SW480 (cell line): Measurements from ENCODE around the gene CCDC74A.
"Not testable (repeated sequence)": the region's sequence is repeated elsewhere in the genome, so short reads cannot be mapped to it uniquely, and the experiment has no call there.

ENCODE experiments used
- DNase-seq: peaks from one replicate; pipeline ENCODE4 v3.0.0-alpha.2; 2016; ENCODE audit warnings: low spot score

Gene CCDC74A

GRCh38 chr2:131527131-131528001, at the start of gene CCDC74A:
Gene CCDC74A (plus strand): TSS chr2:131527888. CDS start chr2:131527971, 83 bp downstream.
- DNase-seq = peak; percentile 33

- not testable (repeated sequence) for DNase-seq
Observed at GRCh38 chr2:131478074-131478849, 49.4 kb upstream of the CCDC74A start.

- not testable (repeated sequence) for DNase-seq
Observed at GRCh38 chr2:131478850-131479461, 48.7 kb upstream of the CCDC74A start.

- DNase-seq = not testable (repeated sequence)
Observed at GRCh38 chr2:131480351-131480750, 47.3 kb upstream of the CCDC74A start.

GRCh38 chr2:131482506-131483155, 45.1 kb upstream of the CCDC74A start:
- not testable (repeated sequence) for DNase-seq

- not testable (repeated sequence) for DNase-seq
Observed at GRCh38 chr2:131483981-131484820, 43.5 kb upstream of the CCDC74A start.

- not testable (repeated sequence) for DNase-seq
Observed at GRCh38 chr2:131484906-131485460, 42.7 kb upstream of the CCDC74A start.

GRCh38 chr2:131486201-131486902, 41.3 kb upstream of the CCDC74A start:
- DNase-seq = not testable (repeated sequence)

GRCh38 chr2:131488306-131489205, 39.1 kb upstream of the CCDC74A start:
- no peak for DNase-seq

- DNase-seq = not testable (repeated sequence)
Observed at GRCh38 chr2:131490616-131491468, 36.8 kb upstream of the CCDC74A start.

GRCh38 chr2:131491469-131491836, 36.2 kb upstream of the CCDC74A start:
- DNase-seq = not testable (repeated sequence)

- not testable (repeated sequence) for DNase-seq
Observed at GRCh38 chr2:131492015-131492417, 35.7 kb upstream of the CCDC74A start, which contains the start of gene MZT2A. Gene MZT2A (minus strand): TSS chr2:131492397. CDS start chr2:131492376, 21 bp downstream.

- peak; percentile 95 for DNase-seq
Observed at GRCh38 chr2:131492418-131493198, 35.1 kb upstream of the CCDC74A start.

GRCh38 chr2:131493199-131493968, 34.3 kb upstream of the CCDC74A start:
- DNase-seq = peak; percentile 7

- DNase-seq = not testable (repeated sequence)
Observed at GRCh38 chr2:131495506-131495905, 32.2 kb upstream of the CCDC74A start.

GRCh38 chr2:131498321-131498973, 29.2 kb upstream of the CCDC74A start:
- not testable (repeated sequence) for DNase-seq
